Caco-2 (cell line): ENCODE measurements around the gene CTU1. TPM values are rescaled to one million over a fixed set of nuclear protein-coding genes. Genes with fewer than 3 reads are reported as not detected.

Experiments
- BruUV-seq: library from RNA; stranded (reverse); fragments of 400-500 nt; replicated peaks from 2 replicates; lab custom pipeline; 2021; lab: Mats Ljungman, UMichigan
- CTCF ChIA-PET: fragments of 300-600 bp; sonication (Branson Sonifier 250); formaldehyde crosslinking; loops from one replicate; lab custom pipeline; 2022; ENCODE audit warnings: antibody characterized with exemption; lab: Charles Lee
- POLR2A ChIA-PET: fragments of 300-600 bp; sonication (Branson Sonifier 250); formaldehyde crosslinking; loops from one replicate; lab custom pipeline; 2022; ENCODE audit warnings: antibody characterized with exemption; lab: Charles Lee
- DNase-seq, 2 experiments: peaks; one replicate each; pipeline versions ENCODE4 v3.0.0 to v3.0.0-alpha.2; 2020 to 2022
- H3K27me3 ChIP-seq: replicated peaks from 2 replicates; pipeline ENCODE4 v1.6.0; 2011; ENCODE audit warnings: low read length; ENCODE audit not compliant: control insufficient read depth, insufficient read depth
- H3K36me3 ChIP-seq: 2 replicates; pipeline ENCODE4 v1.5.1; 2011; ENCODE audit warnings: low read length; ENCODE audit not compliant: control insufficient read depth, insufficient read depth
- H3K4me1 ChIP-seq: fragments of 250-450 bp; sonication (Bioruptor Pico); 2 replicates; pipeline ENCODE4 v1.5.1; 2020; ENCODE audit warnings: mild to moderate bottlenecking
- H3K4me3 ChIP-seq: 2 replicates; pipeline ENCODE4 v1.5.1; 2011; ENCODE audit warnings: low read depth, mild to moderate bottlenecking, control low read depth, low read length
- H3K9me3 ChIP-seq: fragments of 250-450 bp; sonication (Bioruptor Pico); 2 replicates; pipeline ENCODE4 v1.5.1; 2020; ENCODE audit warnings: mild to moderate bottlenecking, moderate library complexity
- H3K27ac Mint-ChIP-seq: one replicate; pipeline ENCODE4 v1.8.0; 2022; ENCODE audit warnings: mixed read lengths; ENCODE audit not compliant: unreplicated experiment
- H3K27me3 Mint-ChIP-seq: one replicate; pipeline ENCODE4 v1.8.0; 2022; ENCODE audit warnings: mixed read lengths; ENCODE audit not compliant: insufficient read depth, unreplicated experiment
- H3K36me3 Mint-ChIP-seq: one replicate; pipeline ENCODE4 v1.8.0; 2022; ENCODE audit warnings: mild to moderate bottlenecking, mixed read lengths; ENCODE audit not compliant: insufficient read depth, unreplicated experiment
- H3K4me1 Mint-ChIP-seq: one replicate; pipeline ENCODE4 v1.8.0; 2022; ENCODE audit warnings: low read depth, mixed read lengths; ENCODE audit not compliant: unreplicated experiment
- H3K4me3 Mint-ChIP-seq: one replicate; pipeline ENCODE4 v1.8.0; 2022; ENCODE audit warnings: mild to moderate bottlenecking, moderate library complexity, mixed read lengths; ENCODE audit not compliant: unreplicated experiment
- H3K9me3 Mint-ChIP-seq: one replicate; pipeline ENCODE4 v1.8.0; 2022; ENCODE audit warnings: mixed read lengths; ENCODE audit not compliant: unreplicated experiment
- CTCF ChIP-seq, 2 experiments: fragments of 200-600 bp in 1 of 2; IDR thresholded peaks; 1 replicate in 1 of 2; 2 replicates in 1 of 2; pipeline versions ENCODE4 v1.5.1 to v1.8.0; 2011 to 2022; ENCODE audit warnings: antibody characterized with exemption in 1 of 2, control low read depth in 1 of 2, inconsistent platforms in 1 of 2, low read depth in 1 of 2, low read length in 1 of 2, mild to moderate bottlenecking in 1 of 2, moderate library complexity in 1 of 2; ENCODE audit not compliant: insufficient read depth in 1 of 2, severe bottlenecking in 1 of 2, unreplicated experiment in 1 of 2
- intact Hi-C: fragments of 100-400 bp; cut with micrococcal nuclease; formaldehyde crosslinking; loops from one replicate; pipeline ENCODE4 v1.10.0; 2022; ENCODE audit not compliant: unreplicated experiment
- total RNA-seq: library from RNA; stranded (reverse); gene quantifications from 2 replicates; pipeline ENCODE4 v1.2.3, GENCODE V29; 2022

Gene CTU1
- total RNA-seq, 1 experiment from 2014 or later = 8.1 TPM

GRCh38 chr19:51110666-51110971 is 2.4 kb upstream of the CTU1 start:
- no peaks in the 10 kb centered on the region for H3K4me1 ChIP-seq

GRCh38 chr19:51108805-51109146 is 567 bp upstream of the CTU1 start:
- no peaks in the 10 kb centered on the region for H3K9me3 ChIP-seq
- Mint-ChIP-seq H3K4me3 (peak overlapping the region; percentile 96), H3K4me1 (peaks cover 9% of the 10 kb centered on the region), H3K9me3 (no peaks in the 10 kb centered on the region), H3K27me3 (no peaks in the 10 kb centered on the region), H3K27ac (peak overlapping the region; percentile 98), H3K36me3 (peaks cover 33% of the 10 kb centered on the region)
- ChIA-PET POLR2A (interaction anchor here (0.5 kb wide), 1 partner anchor 709 kb away, joined by 3 read pairs; no protein-coding TSS in a partner anchor), CTCF (no interaction called here)
- no peaks in the 10 kb centered on the region for H3K4me1 ChIP-seq
- intact Hi-C loops = loop anchor here (1.0 kb wide), 2 partner anchors 61 to 303 kb away; no protein-coding TSS in a partner anchor
- BruUV-seq = no TSS peak
- no peak for TF ChIP-seq CTCF (IDR thresholded peaks at IDR 0.05; ENCODE audit: insufficient read depth in 1 of 2, low read depth in 1 of 2, low read length in 1 of 2, severe bottlenecking in 1 of 2, unreplicated experiment in 1 of 2)
- no peak for DNase-seq
- no peaks in the 10 kb centered on the region for H3K36me3 ChIP-seq
- H3K27me3 ChIP-seq = no peaks in the 10 kb centered on the region
- peak overlapping the region; percentile 53 for H3K4me3 ChIP-seq

More at GRCh38 chr19:51110666-51110971, 2.4 kb upstream of the CTU1 start:
- peaks cover 3% of the 10 kb centered on the region for H3K27me3 Mint-ChIP-seq
- ChIA-PET POLR2A (no interaction called here), CTCF (interaction anchor here (0.6 kb wide), 1 partner anchor 20 kb away, joined by 3 read pairs; no protein-coding TSS in a partner anchor)
- no peak overlapping the region for H3K4me3 Mint-ChIP-seq
- peaks cover 20% of the 10 kb centered on the region for H3K36me3 Mint-ChIP-seq
- TF ChIP-seq CTCF (IDR thresholded peaks at IDR 0.05; ENCODE audit: insufficient read depth in 1 of 2, low read depth in 1 of 2, low read length in 1 of 2, severe bottlenecking in 1 of 2, unreplicated experiment in 1 of 2) = no peak
- Histone ChIP-seq H3K36me3 (no peaks in the 10 kb centered on the region), H3K4me3 (no peak overlapping the region), H3K9me3 (no peaks in the 10 kb centered on the region), H3K27me3 (no peaks in the 10 kb centered on the region)
- DNase-seq = no peak
- H3K27ac Mint-ChIP-seq = no peak overlapping the region
- BruUV-seq = no TSS peak
- H3K4me1 Mint-ChIP-seq = peaks cover 9% of the 10 kb centered on the region
- intact Hi-C loops = no loop called here
- no peaks in the 10 kb centered on the region for H3K9me3 Mint-ChIP-seq

GRCh38 chr19:51107406-51108065 is 673 bp downstream of the CTU1 start:
- H3K4me1 Mint-ChIP-seq = peaks cover 9% of the 10 kb centered on the region
- TSS peak; percentile 56 for BruUV-seq
- Histone ChIP-seq H3K27me3 (no peaks in the 10 kb centered on the region), H3K4me1 (no peaks in the 10 kb centered on the region), H3K36me3 (no peaks in the 10 kb centered on the region), H3K9me3 (no peaks in the 10 kb centered on the region), H3K4me3 (peak overlapping the region; percentile 88)
- no peaks in the 10 kb centered on the region for H3K9me3 Mint-ChIP-seq
- DNase-seq = no peak
- H3K36me3 Mint-ChIP-seq = peaks cover 40% of the 10 kb centered on the region
- CTCF ChIA-PET = no interaction called here
- peak overlapping the region; percentile 98 for H3K27ac Mint-ChIP-seq
- no peaks in the 10 kb centered on the region for H3K27me3 Mint-ChIP-seq
- no peak for TF ChIP-seq CTCF (IDR thresholded peaks at IDR 0.05; ENCODE audit: insufficient read depth in 1 of 2, low read depth in 1 of 2, low read length in 1 of 2, severe bottlenecking in 1 of 2, unreplicated experiment in 1 of 2)
- intact Hi-C loops = loop anchor here (1.0 kb wide), 2 partner anchors 62 to 302 kb away; no protein-coding TSS in a partner anchor
- H3K4me3 Mint-ChIP-seq = peak overlapping the region; percentile 96
- POLR2A ChIA-PET = interaction anchor here (0.6 kb wide), 2 partner anchors 46 to 75 kb away, joined by 3 read pairs; no protein-coding TSS in a partner anchor
